ENCODE measurements around the gene LCN12.

The LCN12 gene

GRCh38 chr9:136957461-136957860 is 5.4 kb downstream of the LCN12 start:
- no peak for DNase-seq

- DNase-seq: no peak
Observed at GRCh38 chr9:136957901-136958300, 5.8 kb downstream of the LCN12 start.

DNA sequence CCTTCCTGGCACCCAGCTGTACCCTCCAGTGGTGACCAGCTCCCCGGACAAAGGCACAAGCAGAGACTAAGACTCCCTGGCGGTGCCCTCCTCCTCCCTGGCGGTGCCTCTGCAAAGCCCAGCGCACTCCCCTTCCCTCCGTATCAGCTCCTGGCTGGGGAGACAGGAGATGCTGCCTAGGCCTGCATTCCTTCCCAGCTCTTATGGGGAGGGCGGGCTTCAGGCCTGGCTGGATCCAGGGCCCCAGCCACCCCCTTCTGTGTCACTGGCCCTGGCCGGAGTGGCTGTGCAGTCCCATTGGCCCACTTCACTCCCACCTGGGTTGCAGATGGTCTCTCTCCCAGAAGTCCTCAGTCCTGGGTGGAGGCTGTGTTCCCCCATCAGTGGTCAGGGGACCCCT is 6.4 kb downstream of the LCN12 start:
- DNase-seq: no peak

DNA sequence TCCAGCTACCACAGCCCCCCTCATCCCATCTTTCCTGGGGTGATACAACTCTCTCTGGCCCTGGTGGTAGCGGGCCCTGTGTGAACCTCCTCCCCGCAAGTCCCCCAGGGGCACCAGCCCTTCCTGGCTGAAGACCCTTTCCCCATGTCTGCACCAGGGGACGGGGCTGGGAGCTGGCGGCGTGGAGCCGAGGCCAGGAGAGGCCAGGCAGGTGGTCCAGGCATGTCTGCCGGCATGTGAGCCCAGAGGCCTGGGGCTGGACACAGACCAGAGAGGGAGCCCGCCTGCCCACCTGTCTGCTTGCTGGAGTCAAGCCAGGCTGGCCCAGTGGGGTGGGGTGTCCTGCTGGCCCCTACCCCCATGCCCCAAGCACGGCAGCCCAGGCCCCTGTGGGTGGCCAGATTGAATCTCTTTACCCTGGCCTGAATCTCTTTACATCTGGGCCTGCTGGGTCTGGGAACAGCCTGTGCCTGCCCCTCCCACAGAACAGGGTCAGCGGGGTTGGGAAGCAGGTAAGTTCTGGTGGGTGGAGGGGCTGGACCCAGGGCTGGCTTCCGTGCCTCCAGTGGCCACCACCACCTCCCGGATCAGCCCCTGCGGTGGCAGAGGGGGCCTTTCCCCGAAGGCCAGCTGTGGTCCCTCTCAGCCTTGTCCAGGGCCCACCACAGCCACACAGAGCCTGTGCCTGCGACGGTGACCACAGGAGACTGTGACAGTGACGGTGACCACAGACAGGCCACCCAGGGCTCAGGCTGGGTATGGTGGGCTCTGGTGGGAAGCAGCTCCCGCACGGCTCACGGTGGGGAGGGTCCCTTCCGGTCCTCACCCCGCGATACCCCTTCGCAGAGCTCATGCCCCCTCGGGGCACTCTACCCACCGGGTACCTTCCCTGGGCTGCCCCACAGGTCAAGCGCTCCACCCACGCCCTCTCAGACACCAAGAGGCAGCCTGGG is 7.1 kb downstream of the LCN12 start:
- DNase-seq: no peak

- DNase-seq: no peak
Observed at GRCh38 chr9:136960212-136960937, 8.3 kb downstream of the LCN12 start.

DNA sequence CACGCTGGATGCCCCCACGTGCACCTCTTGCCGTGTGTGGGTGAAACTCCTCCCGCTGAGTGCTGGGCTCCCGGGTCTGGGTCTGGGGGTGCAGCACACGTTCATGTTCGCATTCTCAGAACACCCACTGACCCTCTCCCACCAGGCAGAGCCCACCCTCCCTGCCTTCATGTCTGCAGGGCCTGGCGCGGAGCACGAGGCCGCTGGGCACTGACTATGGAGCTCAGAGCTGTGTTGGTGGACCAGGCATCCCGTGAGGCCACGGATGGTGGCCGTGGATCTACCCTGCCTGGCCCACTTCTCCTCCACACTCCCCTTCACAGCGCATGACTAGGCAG is 8.8 kb downstream of the LCN12 start:
- DNase-seq: no peak

DNA sequence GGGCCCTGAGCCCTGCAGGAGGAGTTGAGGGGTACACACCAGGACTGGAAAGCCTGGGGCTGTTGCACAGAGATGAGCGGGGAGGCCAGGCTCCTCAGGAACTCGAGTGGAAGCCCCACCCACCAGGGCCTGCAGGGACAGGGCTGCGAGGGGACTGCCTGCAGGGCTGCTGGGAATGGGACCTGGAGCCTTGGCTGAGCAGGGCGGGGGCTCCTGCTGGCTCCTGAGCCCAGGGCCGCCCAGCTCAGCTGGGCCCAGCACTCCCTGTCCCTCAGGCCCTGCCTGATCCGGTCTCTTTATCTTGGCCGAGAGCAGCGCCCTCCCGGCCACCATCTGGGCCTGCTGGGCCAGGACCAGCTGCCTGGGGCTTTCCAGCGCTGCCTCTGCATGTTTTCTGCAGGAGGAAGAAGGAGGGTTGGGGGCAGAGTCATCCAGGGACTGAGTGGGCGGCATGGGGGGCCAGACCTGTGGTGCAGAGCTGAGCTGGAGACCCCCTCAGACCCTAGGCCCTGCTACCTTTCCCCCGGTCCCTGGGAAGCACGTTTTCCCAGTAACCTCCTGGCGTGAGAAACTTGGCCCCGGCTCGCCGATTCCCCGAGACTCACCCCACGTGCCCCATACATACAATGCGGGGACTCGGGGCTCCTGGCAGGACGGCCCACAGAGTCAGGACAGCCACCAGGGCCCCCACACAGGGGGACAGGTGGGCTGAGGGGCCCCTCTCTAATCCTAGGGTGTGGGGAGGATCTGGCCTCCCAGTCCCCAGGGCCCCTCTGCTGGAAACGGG is 9.4 kb downstream of the LCN12 start:
- DNase-seq: peak in 24 of 58 donors; percentile 19 to 64 (median 40)

DNA sequence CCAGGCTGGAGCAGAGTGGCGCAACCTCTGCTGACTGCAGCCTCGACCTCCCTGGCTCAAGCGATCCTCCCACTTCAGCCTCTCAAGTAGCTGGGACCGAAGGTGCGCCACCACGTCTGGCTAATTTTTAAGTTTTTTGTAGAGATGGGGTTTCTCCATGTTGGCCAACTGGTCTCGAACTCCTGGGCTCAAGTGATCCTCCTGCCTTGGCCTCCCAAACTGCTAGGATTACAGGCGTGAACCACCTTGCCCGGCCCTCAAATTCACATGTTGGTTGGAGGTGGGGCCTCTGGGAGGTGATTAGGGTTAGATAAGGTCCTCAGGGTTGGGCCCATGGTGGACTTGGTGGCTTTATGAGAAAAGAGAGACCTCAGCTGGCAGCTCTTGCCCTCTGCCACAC is 10.1 kb downstream of the LCN12 start:
- no peak for DNase-seq

DNA sequence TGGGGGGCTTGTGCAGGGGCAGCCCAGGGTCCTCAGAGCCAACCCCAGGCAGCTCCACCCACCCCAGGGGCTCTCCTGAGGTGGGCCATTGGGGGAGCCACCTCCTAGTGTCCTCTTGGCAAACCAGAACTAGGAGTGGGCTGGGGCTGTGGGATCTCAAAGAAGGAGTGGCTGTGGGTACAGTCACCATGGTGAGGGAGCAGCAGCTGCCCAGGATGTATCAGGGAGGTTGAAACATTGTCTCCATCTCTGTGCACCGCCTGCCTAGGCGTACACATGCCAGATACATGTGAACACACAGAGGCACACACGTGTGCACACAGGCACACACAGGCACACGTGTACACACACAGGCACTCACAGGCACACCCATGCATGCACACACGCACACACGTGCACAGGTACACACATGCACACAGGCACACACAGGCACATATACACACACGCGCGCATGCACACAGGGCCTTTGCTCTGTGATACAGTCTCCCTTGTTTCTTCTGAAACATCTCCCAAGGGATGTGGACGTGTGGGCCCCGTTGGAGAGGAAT is 10.7 kb downstream of the LCN12 start:
- no peak for DNase-seq

GRCh38 chr9:136963341-136963740 is 11.3 kb downstream of the LCN12 start:
- DNase-seq: peak in 3 of 58 donors; percentile 23 to 34 (median 29)

DNA sequence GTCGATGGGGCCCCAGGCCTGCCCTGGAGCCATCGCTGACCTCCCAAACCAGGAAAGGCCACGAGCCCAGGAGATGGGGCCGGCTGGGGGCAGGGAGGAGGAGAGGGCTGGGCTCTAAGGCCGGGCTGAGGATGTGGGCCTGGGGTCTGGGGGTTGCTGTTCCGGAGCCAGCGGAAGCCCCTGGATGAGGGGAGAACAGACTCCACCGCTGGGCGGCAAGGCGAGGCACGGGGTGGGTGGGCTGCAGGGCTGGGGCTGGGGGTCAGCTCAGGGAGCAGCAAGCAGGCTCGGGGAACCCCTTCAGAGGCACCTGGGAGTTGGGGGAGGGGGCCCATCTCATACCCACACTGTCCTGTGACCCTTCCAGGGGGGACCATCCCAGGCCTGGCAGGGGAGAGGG is 11.7 kb downstream of the LCN12 start:
- DNase-seq: no peak

DNA sequence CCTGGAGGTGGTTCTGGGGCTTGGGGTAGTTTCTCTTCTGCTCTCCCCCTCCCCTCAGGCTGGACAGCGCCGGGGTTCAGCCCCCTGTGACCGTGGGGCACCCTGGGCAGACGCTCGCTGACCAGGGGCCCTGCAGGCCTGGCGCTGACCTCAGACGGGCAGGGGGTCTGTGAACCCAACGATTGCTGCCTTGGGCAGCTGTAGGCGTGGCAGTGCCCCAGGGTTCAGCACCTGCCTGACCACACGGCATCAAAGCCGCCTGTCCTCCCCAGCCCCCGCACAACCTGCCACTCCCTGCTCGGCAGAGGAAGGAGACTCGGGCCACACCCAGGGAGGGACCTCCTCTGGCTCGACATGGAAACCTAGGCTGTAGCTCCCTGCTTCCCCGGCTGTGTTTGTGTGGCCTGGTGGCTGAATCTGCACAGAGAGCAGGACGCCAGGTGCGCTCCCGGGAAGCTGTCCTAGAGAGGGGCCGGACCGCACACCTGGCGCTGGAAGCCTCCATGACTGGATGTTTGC is 12.2 kb downstream of the LCN12 start:
- no peak for DNase-seq

DNA sequence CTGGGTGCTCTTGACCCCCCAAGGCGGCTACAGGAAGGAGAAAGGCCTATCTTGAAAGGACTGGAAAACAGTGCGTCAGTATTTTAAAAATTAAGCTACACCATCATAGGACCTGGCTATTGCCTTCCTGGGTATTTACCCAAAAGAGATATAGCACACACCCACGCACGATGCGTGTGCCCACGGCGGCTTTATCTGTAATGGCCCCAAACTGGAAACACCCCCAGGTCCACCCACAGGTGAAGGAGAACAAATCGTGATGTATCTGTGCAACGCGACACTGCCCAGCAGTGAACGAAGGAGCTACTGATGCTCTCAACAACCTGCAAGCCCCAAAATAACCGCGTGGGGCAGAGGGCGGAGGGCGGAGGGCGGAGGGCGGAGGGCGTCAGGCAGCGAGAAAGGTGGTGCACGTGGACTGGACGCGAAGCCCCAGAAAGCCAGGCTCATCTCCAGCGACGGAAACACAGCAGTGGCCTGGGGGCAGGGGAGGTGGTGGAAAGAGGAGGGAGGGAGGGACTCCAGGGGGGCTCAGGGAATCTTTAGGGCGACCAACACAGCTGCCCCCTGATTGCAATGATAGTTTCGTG is 12.9 kb downstream of the LCN12 start:
- no peak for DNase-seq

GRCh38 chr9:136965771-136966484 is 13.9 kb downstream of the LCN12 start:
- DNase-seq: peak in 52 of 58 donors; percentile 30 to 94 (median 70)

- DNase-seq: no peak
Observed at GRCh38 chr9:136968333-136969127, 16.5 kb downstream of the LCN12 start.

- no peak for DNase-seq
Observed at GRCh38 chr9:136969150-136969549, 17.1 kb downstream of the LCN12 start.

DNA sequence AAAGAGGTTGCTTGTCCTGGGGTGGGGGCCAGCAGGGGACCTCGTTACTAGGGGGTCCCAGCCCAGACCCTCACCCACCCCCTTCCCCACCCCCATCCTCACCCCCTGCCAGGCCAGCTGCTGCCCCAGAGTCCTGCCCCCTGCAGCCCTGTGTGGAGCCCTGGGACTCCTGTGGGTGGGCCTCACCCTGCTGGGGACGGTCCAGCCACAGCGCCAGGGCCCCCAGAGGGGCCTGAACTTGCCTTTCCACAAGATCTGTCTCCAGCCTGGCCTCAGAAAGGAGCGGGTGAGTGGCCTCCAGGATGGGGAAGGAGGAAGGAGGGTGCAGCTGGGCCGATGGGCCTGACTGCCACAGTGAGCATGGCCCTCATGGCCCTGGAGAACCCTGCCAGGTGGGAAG is 17.7 kb downstream of the LCN12 start:
- DNase-seq: no peak

GRCh38 chr9:136970361-136970760 is 18.3 kb downstream of the LCN12 start:
- DNase-seq: no peak

DNA sequence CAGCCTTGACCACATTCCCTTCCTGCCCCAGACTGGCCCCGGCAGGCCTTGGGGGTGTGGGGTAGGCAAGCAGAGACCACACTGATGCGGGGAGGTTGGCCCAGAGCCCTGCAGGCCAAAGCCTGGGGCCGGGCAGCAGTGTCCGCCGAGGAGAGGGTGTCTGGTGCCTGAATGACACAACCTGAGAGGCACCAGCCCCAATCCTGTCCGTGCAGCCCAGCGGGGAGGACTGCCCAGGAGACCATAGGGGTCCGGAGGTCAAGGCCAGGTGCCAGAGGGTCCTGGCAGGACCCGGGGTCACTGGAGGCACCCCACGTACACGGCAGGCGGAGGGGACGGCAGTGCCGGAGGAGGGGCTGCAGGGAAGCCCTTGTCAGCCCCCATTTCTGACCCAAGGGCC is 19.7 kb downstream of the LCN12 start:
- no peak for DNase-seq

All from anterior cingulate cortex (tissue), 58 donors.